Hematopoietic multipotent progenitor cell treated with erythropoietin and hydrocortisone succinate and interleukin-3 and kit ligand, for 17 days (in vitro differentiated cells): ENCODE data around the gene SZT2.
"Not testable (repeated sequence)": the region's sequence is repeated elsewhere in the genome, so short reads cannot be mapped to it uniquely, and the experiment has no call there.

ENCODE experiments used
- DNase-seq: peaks from one replicate; pipeline ENCODE4 v3.0.0-alpha.2; 2015; ENCODE audit warnings: low spot score

SZT2 gene

DNA sequence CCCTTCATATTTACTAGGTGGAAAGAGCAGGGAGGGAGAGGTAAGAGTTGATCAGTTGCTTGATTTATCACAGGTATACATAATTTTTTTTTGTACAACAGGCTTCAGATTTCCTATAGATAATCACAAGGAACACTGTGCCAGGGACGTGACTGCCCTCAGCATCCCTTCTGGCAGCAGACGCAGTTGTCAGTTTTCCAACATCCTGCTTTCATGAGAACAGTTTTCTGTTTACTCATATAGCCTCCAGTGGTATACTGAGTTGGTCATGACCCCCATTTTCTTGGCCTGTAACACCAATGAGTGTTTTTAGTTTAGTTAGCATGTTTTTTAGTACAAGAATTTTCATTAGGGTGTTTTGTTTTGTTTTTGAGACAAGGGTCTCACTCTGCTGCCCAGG is 103.1 kb downstream of the SZT2 start:
- no peak for DNase-seq

DNA sequence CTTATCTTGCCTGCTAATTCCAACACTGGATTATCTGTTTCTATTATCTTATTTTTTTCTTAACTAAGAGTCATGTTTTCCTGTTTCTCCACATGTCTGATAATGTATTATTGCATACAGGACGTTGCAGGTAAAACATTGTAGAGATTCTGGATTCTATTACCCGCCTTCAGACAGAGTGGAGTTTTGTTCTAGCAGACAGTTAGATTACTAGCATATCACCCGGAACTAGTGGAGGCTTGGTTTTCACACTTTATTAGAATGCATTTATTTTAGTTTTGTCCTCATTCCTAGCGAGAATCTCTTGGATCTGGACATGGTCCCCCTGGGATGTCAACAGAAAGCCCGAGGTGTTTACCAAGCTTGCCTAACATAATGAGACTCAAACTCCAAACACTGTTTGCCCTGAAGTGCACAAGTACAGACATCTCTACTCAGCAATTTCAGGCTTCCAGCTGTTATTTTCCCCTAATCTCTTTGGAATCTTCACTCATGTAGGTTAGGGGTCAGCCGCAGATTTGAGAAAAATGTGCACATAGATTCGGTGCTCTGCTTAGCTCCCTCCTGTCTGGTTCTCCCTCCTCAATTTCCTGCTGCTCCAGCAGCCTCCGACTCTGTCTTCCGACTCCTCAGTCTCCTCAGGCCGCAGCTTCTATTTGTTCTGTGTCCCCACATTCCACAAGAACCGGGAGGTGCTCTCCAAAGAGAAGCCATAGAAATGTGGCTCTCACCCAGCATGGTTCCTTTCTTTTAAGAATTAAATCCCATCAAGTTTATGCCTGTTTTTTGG is 104.2 kb downstream of the SZT2 start:
- no peak for DNase-seq

GRCh38 chr1:43495204-43495603 is 105.5 kb downstream of the SZT2 start:
- peak; percentile 51 for DNase-seq

DNA sequence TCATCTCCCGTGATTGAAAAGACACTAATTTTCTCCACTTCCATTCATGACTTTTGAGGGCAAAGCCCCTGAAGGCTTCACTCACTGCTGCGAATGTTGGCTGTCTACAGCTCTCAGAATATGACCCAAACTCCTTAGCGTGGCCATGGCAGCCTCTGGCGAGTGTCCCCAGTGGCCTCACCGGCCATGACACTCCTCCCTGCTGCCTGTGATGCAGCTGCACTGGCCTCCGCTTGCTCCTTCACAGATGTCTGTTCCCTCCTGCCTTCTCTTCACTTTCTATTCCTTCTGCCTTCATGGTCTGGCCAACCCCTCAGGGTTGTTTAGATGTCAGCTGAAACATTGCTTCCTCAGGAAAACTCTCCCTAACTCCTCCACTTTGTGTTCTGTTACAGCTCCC is 110.2 kb downstream of the SZT2 start:
- no peak for DNase-seq

- not testable (repeated sequence) for DNase-seq
These were observed 112.1 kb downstream of the SZT2 start for GRCh38 chr1:43501806-43502205.

DNA sequence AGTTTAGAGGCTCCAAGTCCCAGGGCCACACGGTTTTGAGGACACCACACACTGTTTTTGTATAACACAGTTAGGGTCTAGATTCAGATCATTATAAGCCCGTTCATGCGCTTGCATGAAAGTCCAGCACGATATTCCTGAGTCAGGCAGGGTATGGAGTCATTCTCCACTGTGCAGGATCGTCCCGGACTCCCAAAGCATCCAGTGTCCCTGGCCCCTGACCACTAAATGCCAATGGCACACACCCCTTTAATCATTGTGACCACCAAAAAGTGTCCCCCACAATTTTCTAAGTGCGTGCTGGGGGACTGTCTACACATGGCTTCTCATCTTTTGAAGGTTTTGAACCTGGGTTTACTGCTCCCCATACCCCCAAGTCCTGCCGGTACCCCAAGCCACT is 113.8 kb downstream of the SZT2 start:
- no peak for DNase-seq
